ENCODE data around the gene SLC7A4.

- TF ChIP-seq CTCF (IDR thresholded peaks at IDR 0.05; ENCODE audit: poor library complexity, severe bottlenecking) = no peak
- no peak for TF ChIP-seq POLR2AphosphoS5 (IDR thresholded peaks at IDR 0.05)
These were observed 1.5 kb upstream of the SLC7A4 start for GRCh38 chr22:21033895-21034294.
